H9 (cell line): ENCODE data around the gene MALRD1. TPM values are rescaled to one million over a fixed set of nuclear protein-coding genes. Genes with fewer than 3 reads are reported as not detected.

Experiments
- DNase-seq: peaks from one replicate; pipeline ENCODE4 v3.0.0-alpha.2; 2017
- H2AFZ ChIP-seq: one replicate; pipeline ENCODE4 v1.6.1; 2013; ENCODE audit warnings: mild to moderate bottlenecking, low read length, control low read depth, moderate library complexity
- H2AK5ac ChIP-seq: 2 replicates; pipeline ENCODE4 v1.6.1; 2013; ENCODE audit warnings: low read length, control low read depth, mixed read lengths; ENCODE audit not compliant: insufficient read length
- H2BK120ac ChIP-seq: one replicate; pipeline ENCODE4 v1.6.1; 2013; ENCODE audit warnings: low read depth, mild to moderate bottlenecking, low read length, control low read depth, inconsistent platforms; ENCODE audit not compliant: poor library complexity, severe bottlenecking
- H2BK12ac ChIP-seq: 2 replicates; pipeline ENCODE4 v1.6.1; 2013; ENCODE audit warnings: low read length, control low read depth, mixed read lengths, low read depth; ENCODE audit not compliant: insufficient read length
- H2BK15ac ChIP-seq: 2 replicates; pipeline ENCODE4 v1.6.1; 2013; ENCODE audit warnings: low read depth, low read length, control low read depth
- H2BK20ac ChIP-seq: one replicate; pipeline ENCODE4 v1.6.1; 2013; ENCODE audit warnings: low read depth, mild to moderate bottlenecking, low read length, control low read depth, inconsistent platforms; ENCODE audit not compliant: poor library complexity, severe bottlenecking
- H2BK5ac ChIP-seq: 2 replicates; pipeline ENCODE4 v1.6.1; 2013; ENCODE audit warnings: low read length, control low read depth, mixed read lengths; ENCODE audit not compliant: insufficient read length
- H3K14ac ChIP-seq: 2 replicates; pipeline ENCODE4 v1.6.1; 2013; ENCODE audit warnings: low read length, control low read depth; ENCODE audit not compliant: insufficient read depth
- H3K18ac ChIP-seq: 2 replicates; pipeline ENCODE4 v1.6.1; 2013; ENCODE audit warnings: low read depth, mild to moderate bottlenecking, mixed read lengths, low read length, control low read depth; ENCODE audit not compliant: insufficient read length
- H3K23ac ChIP-seq: 2 replicates; pipeline ENCODE4 v1.6.1; 2013; ENCODE audit warnings: low read length, control low read depth, mixed read lengths, low read depth; ENCODE audit not compliant: insufficient read length
- H3K23me2 ChIP-seq: 2 replicates; pipeline ENCODE4 v1.6.1; 2013; ENCODE audit warnings: low read depth, mild to moderate bottlenecking, mixed read lengths, low read length, control low read depth; ENCODE audit not compliant: insufficient read length, poor library complexity, severe bottlenecking
- H3K27ac ChIP-seq: 2 replicates; pipeline ENCODE4 v1.5.1; 2013; ENCODE audit warnings: low read length, control low read depth, mixed read lengths, low read depth; ENCODE audit not compliant: insufficient read length
- H3K27me3 ChIP-seq: 2 replicates; pipeline ENCODE4 v1.6.1; 2013; ENCODE audit warnings: low read length, control low read depth, inconsistent platforms; ENCODE audit not compliant: insufficient read depth
- H3K4ac ChIP-seq: 2 replicates; pipeline ENCODE4 v1.6.1; 2013; ENCODE audit warnings: low read depth, mild to moderate bottlenecking, control low read depth, inconsistent platforms, low read length, moderate library complexity
- H3K4me1 ChIP-seq: 2 replicates; pipeline ENCODE4 v1.6.1; 2013; ENCODE audit warnings: low read length, control low read depth, inconsistent platforms; ENCODE audit not compliant: insufficient read depth
- H3K4me2 ChIP-seq: 2 replicates; pipeline ENCODE4 v1.6.1; 2013; ENCODE audit warnings: low read length, control low read depth, mixed read lengths; ENCODE audit not compliant: insufficient read length, insufficient read depth
- H3K56ac ChIP-seq: 2 replicates; pipeline ENCODE4 v1.6.1; 2013; ENCODE audit warnings: low read depth, mild to moderate bottlenecking, mixed read lengths, low read length, control low read depth; ENCODE audit not compliant: insufficient read length
- H3K79me1 ChIP-seq: 2 replicates; pipeline ENCODE4 v1.6.1; 2013; ENCODE audit warnings: low read depth, mild to moderate bottlenecking, moderate library complexity, low read length, control low read depth, inconsistent platforms; ENCODE audit not compliant: insufficient read depth, poor library complexity, severe bottlenecking
- H3K79me2 ChIP-seq: 2 replicates; pipeline ENCODE4 v1.6.1; 2013; ENCODE audit warnings: low read length, control low read depth, inconsistent platforms; ENCODE audit not compliant: insufficient read depth
- H3K9ac ChIP-seq: 2 replicates; pipeline ENCODE4 v1.6.1; 2013; ENCODE audit warnings: low read length, control low read depth, mixed read lengths; ENCODE audit not compliant: insufficient read length; ENCODE audit errors: extremely low read depth
- H3K9me3 ChIP-seq: one replicate; pipeline ENCODE4 v1.6.1; 2013; ENCODE audit warnings: low read depth, low read length, inconsistent platforms; ENCODE audit not compliant: control insufficient read depth
- H3T11ph ChIP-seq: one replicate; pipeline ENCODE4 v1.6.1; 2013; ENCODE audit warnings: mild to moderate bottlenecking, low read length, control low read depth, inconsistent platforms
- H4K20me1 ChIP-seq: one replicate; pipeline ENCODE4 v1.6.1; 2013; ENCODE audit not compliant: control insufficient read depth, insufficient read length, insufficient read depth
- H4K5ac ChIP-seq: 2 replicates; pipeline ENCODE4 v1.6.1; 2013; ENCODE audit warnings: low read depth, mild to moderate bottlenecking, mixed read lengths, low read length, control low read depth; ENCODE audit not compliant: insufficient read length
- H4K8ac ChIP-seq: replicated peaks from 2 replicates; pipeline ENCODE4 v1.6.1; 2013; ENCODE audit warnings: low read length, control low read depth, mixed read lengths, low read depth; ENCODE audit not compliant: insufficient read length
- H4K91ac ChIP-seq: 2 replicates; pipeline ENCODE4 v1.6.1; 2013; ENCODE audit warnings: low read depth, mild to moderate bottlenecking, moderate library complexity, mixed read lengths, low read length, control low read depth; ENCODE audit not compliant: insufficient read length
- H3K27ac Mint-ChIP-seq, 3 experiments: 2 replicates in 2 of 3; 3 replicates in 1 of 3; pipeline ENCODE4 v1.8.0; 2020 to 2021; ENCODE audit warnings: mixed read lengths in 3 of 3, mild to moderate bottlenecking in 1 of 3, moderate library complexity in 1 of 3
- H3K27me3 Mint-ChIP-seq: 2 replicates; pipeline ENCODE4 v1.8.0; 2021; ENCODE audit warnings: low read depth, mild to moderate bottlenecking, moderate library complexity, mixed read lengths
- H3K36me3 Mint-ChIP-seq, 3 experiments: 2 replicates in 2 of 3; 3 replicates in 1 of 3; pipeline ENCODE4 v1.8.0; 2020 to 2021; ENCODE audit warnings: low read depth in 3 of 3, mixed read lengths in 3 of 3; ENCODE audit not compliant: insufficient read depth in 1 of 3
- H3K4me1 Mint-ChIP-seq, 2 experiments: 2 replicates each; pipeline ENCODE4 v1.8.0; 2020; ENCODE audit warnings: mixed read lengths in 2 of 2
- H3K4me3 Mint-ChIP-seq, 2 experiments: 2 replicates in 1 of 2; 3 replicates in 1 of 2; pipeline ENCODE4 v1.8.0; 2020 to 2021; ENCODE audit warnings: mild to moderate bottlenecking in 2 of 2, mixed read lengths in 2 of 2, moderate library complexity in 1 of 2
- H3K9me3 Mint-ChIP-seq, 2 experiments: 2 replicates in 1 of 2; 3 replicates in 1 of 2; pipeline ENCODE4 v1.8.0; 2020; ENCODE audit warnings: mild to moderate bottlenecking in 2 of 2, mixed read lengths in 2 of 2, moderate library complexity in 1 of 2
- CTCF ChIP-seq: fragments of 200-600 bp; sonication (generic); conservative IDR thresholded peaks from 3 replicates; pipeline ENCODE4 v1.8.0; 2021; ENCODE audit warnings: antibody characterized with exemption, mild to moderate bottlenecking
- whole genome bisulfite sequencing: extraction: QIAGEN DNeasy Blood & Tissue Kit; methylation state at CpG from one replicate; pipeline ENCODE4 v1.1.7; 2013; ENCODE audit warnings: missing lambda C conversion rate, low lambda C conversion rate, mixed read lengths; ENCODE audit not compliant: insufficient read length; ENCODE audit errors: extremely low coverage; 5-methylcytosine and 5-hydroxymethylcytosine counted together
- total RNA-seq: library from RNA; stranded (reverse); gene quantifications from 2 replicates; pipeline ENCODE4 v1.2.1, GENCODE V29; 2021

Gene MALRD1
- total RNA-seq, 1 experiment from 2014 or later, result 0.20 TPM

- Histone ChIP-seq H3T11ph (no peak overlapping the region), H3K9ac (no peak overlapping the region), H3K4me2 (no peak overlapping the region), H2BK5ac (no peak overlapping the region), H3K27ac (no peak overlapping the region), H3K14ac (no peak overlapping the region), H3K79me2 (no peaks in the 10 kb centered on the region), H2BK15ac (no peak overlapping the region), H3K79me1 (no peaks in the 10 kb centered on the region), H4K8ac (no peak overlapping the region), H3K56ac (no peak overlapping the region), H4K20me1 (no peaks in the 10 kb centered on the region), H3K23me2 (no peaks in the 10 kb centered on the region), H2AFZ (no peak overlapping the region), H2BK120ac (no peak overlapping the region), H3K23ac (no peak overlapping the region), H3K27me3 (no peaks in the 10 kb centered on the region), H2AK5ac (no peak overlapping the region), H3K4ac (no peak overlapping the region), H3K9me3 (no peaks in the 10 kb centered on the region), H2BK12ac (no peak overlapping the region), H2BK20ac (no peak overlapping the region), H3K4me1 (no peaks in the 10 kb centered on the region), H3K18ac (no peak overlapping the region), H4K91ac (no peak overlapping the region), H4K5ac (no peak overlapping the region)
- DNase-seq, result no peak
- H3K9me3 Mint-ChIP-seq, result 0 out of 5 replicates have a peak, but pooled peaks cover 0 to 2% of the 10 kb centered on the region in 2 experiments
- no peaks in the 10 kb centered on the region for H3K27me3 Mint-ChIP-seq
- H3K4me3 Mint-ChIP-seq, result no peak overlapping the region
- no peak overlapping the region for H3K27ac Mint-ChIP-seq
- H3K36me3 Mint-ChIP-seq, result no peaks in the 10 kb centered on the region
- WGBS, result no CpG with 5 or more reads among the region's 4 CpGs
- H3K4me1 Mint-ChIP-seq, result no peaks in the 10 kb centered on the region
- no peak for TF ChIP-seq CTCF
Observed at GRCh38 chr10:19659920-19660655, 611.5 kb downstream of the MALRD1 start.
